Measurements from ENCODE around the gene STARD3. TPM values are rescaled to one million over a fixed set of nuclear protein-coding genes. Genes with fewer than 3 reads are reported as not detected.

STARD3 gene
- total and polyA plus RNA-seq, 2 donors = 18.2 to 69.4 TPM

GRCh38 chr17:39600288-39600996 is 36.5 kb upstream of the STARD3 start:
- WGBS = 5% methylated on average over 13 of the region's 13 CpGs
- peaks cover 4% of the 10 kb centered on the region for H3K4me1 ChIP-seq (ENCODE audit: insufficient read depth)

GRCh38 chr17:39600997-39601597 is 35.8 kb upstream of the STARD3 start:
- DNase-seq (ENCODE audit: extremely low spot score) = no peak
- Histone ChIP-seq H3K36me3 (ENCODE audit: insufficient read depth) (no peaks in the 10 kb centered on the region), H3K4me1 (ENCODE audit: insufficient read depth) (peaks cover 5% of the 10 kb centered on the region), H3K4me3 (ENCODE audit: low read depth, low read length) (no peak overlapping the region), H3K27ac (ENCODE audit: low read depth) (no peak overlapping the region)
- WGBS = 7% methylated on average over 21 of the region's 21 CpGs

More at GRCh38 chr17:39600288-39600996, 36.5 kb upstream of the STARD3 start:
- no peak overlapping the region for H3K4me3 ChIP-seq (ENCODE audit: low read depth, low read length)
- H3K27ac ChIP-seq (ENCODE audit: low read depth) = no peak overlapping the region
- no peak for DNase-seq (ENCODE audit: extremely low spot score)
- H3K36me3 ChIP-seq (ENCODE audit: insufficient read depth) = no peaks in the 10 kb centered on the region

DNA sequence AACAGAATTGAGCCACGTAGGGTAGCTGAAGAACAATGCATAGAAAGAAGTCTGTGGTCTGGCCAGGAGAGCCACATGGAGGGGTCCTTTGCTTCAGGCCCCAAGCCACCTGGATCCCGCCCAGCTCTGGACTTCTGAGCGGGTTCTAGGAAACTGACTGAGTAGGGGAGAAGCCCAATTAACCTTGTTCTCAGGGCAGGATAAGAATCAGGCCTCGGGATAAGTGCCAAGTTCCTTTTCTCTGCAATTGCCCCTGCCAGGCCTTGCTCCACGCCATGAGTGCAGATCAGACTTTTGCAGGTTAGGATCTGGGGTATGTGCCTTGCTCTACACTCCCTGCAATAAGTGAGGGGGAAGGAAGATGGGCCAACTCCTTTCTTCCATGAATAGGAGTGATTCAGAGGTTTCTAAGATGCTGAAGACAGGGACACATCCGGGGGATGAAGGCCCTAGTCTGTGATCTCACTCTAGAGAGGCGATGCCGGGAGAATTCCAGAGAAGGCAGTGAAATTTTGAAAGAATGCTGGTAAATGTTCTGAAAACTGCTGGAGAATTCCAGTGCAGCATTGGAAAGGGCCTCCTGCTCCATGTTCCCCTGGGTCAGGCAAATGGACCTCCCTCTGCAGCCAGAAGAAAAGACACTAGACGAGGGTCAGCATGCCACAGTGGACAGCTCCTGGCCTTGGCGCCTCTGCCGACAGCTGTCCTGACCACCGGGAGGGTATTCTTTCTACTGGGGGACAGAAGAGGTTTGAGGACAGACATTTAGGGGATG is 35.0 kb upstream of the STARD3 start:
- no peak overlapping the region for H3K4me3 ChIP-seq (ENCODE audit: low read depth, low read length)
- 30% methylated on average over 12 of the region's 12 CpGs for WGBS
- no peak overlapping the region for H3K27ac ChIP-seq (ENCODE audit: low read depth)
- peaks cover 10% of the 10 kb centered on the region for H3K4me1 ChIP-seq (ENCODE audit: insufficient read depth)
- no peaks in the 10 kb centered on the region for H3K36me3 ChIP-seq (ENCODE audit: insufficient read depth)
- DNase-seq (ENCODE audit: extremely low spot score) = no peak

DNA sequence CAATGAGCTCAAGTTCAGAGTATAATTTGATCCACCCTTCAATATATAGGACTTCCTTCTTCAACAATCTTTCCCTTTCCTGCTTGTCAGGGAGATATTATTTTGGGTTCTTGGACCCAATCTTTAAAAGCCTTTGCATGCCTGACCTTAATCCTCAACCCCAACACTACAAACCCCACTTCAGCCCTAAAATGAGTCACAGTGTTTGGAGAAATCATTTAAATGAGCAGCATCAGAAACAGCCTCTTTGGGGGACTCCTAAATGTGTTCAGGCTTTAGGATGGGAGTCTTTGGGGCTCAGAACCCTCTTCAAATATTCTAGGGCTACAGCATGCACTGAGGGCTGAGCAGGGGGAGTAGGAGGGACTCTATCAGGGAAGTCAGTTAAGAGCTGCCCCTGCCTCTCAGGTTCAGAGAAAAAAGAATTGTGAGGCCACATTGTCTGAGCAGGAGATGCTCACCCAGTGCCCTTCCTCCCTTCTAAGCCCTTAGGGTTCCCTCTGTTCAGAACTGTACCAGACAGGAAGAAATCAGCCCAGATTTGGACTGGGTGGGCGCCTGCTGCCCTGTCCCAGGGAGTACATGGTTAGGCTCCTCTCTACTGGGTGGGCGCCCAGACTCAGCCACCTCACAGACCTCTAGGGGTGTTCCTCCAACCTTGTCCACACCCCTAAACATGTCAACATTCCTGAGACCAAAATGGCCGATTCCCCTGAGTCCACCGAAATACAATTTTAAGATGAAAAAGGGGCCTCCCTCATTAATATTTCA is 34.2 kb upstream of the STARD3 start:
- peaks cover 10% of the 10 kb centered on the region for H3K4me1 ChIP-seq (ENCODE audit: insufficient read depth)

GRCh38 chr17:39603304-39604016 is 33.5 kb upstream of the STARD3 start:
- H3K4me3 ChIP-seq (ENCODE audit: low read depth, low read length) = no peak overlapping the region
- H3K27ac ChIP-seq (ENCODE audit: low read depth) = no peak overlapping the region
- no peaks in the 10 kb centered on the region for H3K36me3 ChIP-seq (ENCODE audit: insufficient read depth)
- peaks cover 10% of the 10 kb centered on the region for H3K4me1 ChIP-seq (ENCODE audit: insufficient read depth)
- DNase-seq (ENCODE audit: extremely low spot score) = no peak
- WGBS = 6% methylated on average over 14 of the region's 14 CpGs

More for the DNA sequence above, 34.2 kb upstream of the STARD3 start:
- DNase-seq (ENCODE audit: extremely low spot score) = no peak
- 26% methylated on average over 4 of the region's 4 CpGs for WGBS
- no peaks in the 10 kb centered on the region for H3K36me3 ChIP-seq (ENCODE audit: insufficient read depth)
- H3K27ac ChIP-seq (ENCODE audit: low read depth) = no peak overlapping the region
- no peak overlapping the region for H3K4me3 ChIP-seq (ENCODE audit: low read depth, low read length)

- no peak overlapping the region for H3K27ac ChIP-seq (ENCODE audit: low read depth)
- peaks cover 9% of the 10 kb centered on the region for H3K4me1 ChIP-seq (ENCODE audit: insufficient read depth)
- no peak overlapping the region for H3K4me3 ChIP-seq (ENCODE audit: low read depth, low read length)
- 4% methylated on average over 31 of the region's 31 CpGs for WGBS
- no peak for DNase-seq (ENCODE audit: extremely low spot score)
- H3K36me3 ChIP-seq (ENCODE audit: insufficient read depth) = no peaks in the 10 kb centered on the region
Measured at GRCh38 chr17:39604911-39605491, 31.9 kb upstream of the STARD3 start.

- no peak for DNase-seq (ENCODE audit: extremely low spot score)
- no peak overlapping the region for H3K27ac ChIP-seq (ENCODE audit: low read depth)
- H3K36me3 ChIP-seq (ENCODE audit: insufficient read depth) = no peaks in the 10 kb centered on the region
- WGBS = under 1% methylated on average over 102 of the region's 102 CpGs
- peaks cover 8% of the 10 kb centered on the region for H3K4me1 ChIP-seq (ENCODE audit: insufficient read depth)
- no peak overlapping the region for H3K4me3 ChIP-seq (ENCODE audit: low read depth, low read length)
Measured at GRCh38 chr17:39605492-39606433, 31.2 kb upstream of the STARD3 start.

- no peak for DNase-seq (ENCODE audit: extremely low spot score)
- Histone ChIP-seq H3K27ac (ENCODE audit: low read depth) (no peak overlapping the region), H3K36me3 (ENCODE audit: insufficient read depth) (no peaks in the 10 kb centered on the region), H3K4me1 (ENCODE audit: insufficient read depth) (peaks cover 8% of the 10 kb centered on the region), H3K4me3 (ENCODE audit: low read depth, low read length) (peak overlapping the region; percentile 15)
- under 1% methylated on average over 66 of the region's 66 CpGs for WGBS
Measured at GRCh38 chr17:39606434-39607056, 30.4 kb upstream of the STARD3 start.

DNA sequence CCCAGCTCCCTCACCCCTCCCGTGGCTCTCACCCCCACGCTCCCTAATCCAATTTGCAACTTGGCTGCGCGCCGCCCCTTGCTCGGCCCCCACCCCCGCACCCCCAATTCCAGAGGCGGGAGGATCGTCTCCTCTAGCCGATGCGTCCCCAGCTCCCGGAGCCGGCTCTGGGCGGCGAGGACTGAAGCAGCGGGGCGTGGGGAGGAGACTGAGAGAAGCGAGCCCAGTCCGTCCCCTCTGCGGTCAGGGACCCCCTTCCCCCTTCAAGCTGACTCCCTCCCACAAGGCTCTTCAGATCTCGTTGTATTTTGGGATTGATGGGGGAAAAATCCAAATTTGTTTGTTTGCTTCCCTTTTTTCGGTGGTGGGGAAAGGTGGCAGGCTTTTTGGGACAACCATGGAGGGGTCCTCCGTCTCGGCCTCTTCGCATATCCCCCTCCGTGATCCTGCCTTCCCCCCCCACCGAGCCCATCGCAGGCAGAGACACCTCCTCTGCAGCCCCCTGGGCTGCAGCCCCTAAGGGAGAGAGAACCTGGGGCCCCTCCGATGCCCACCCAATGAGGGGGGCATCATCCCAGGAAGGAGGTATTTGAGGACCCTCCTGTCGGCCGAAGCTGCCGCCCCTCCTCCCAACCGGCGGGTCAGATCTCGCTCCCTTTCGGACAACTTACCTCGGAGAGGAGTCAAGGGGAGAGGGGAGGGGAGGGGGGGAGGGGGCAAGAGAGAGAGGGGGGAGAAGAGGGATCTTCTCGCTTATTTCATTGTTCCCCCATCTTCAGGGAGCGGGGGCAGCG is 29.7 kb upstream of the STARD3 start:
- no peak for DNase-seq (ENCODE audit: extremely low spot score)
- H3K27ac ChIP-seq (ENCODE audit: low read depth) = no peak overlapping the region
- H3K4me1 ChIP-seq (ENCODE audit: insufficient read depth) = peaks cover 8% of the 10 kb centered on the region
- H3K4me3 ChIP-seq (ENCODE audit: low read depth, low read length) = peak overlapping the region; percentile 15
- 2% methylated on average over 40 of the region's 40 CpGs for WGBS
- H3K36me3 ChIP-seq (ENCODE audit: insufficient read depth) = no peaks in the 10 kb centered on the region

DNA sequence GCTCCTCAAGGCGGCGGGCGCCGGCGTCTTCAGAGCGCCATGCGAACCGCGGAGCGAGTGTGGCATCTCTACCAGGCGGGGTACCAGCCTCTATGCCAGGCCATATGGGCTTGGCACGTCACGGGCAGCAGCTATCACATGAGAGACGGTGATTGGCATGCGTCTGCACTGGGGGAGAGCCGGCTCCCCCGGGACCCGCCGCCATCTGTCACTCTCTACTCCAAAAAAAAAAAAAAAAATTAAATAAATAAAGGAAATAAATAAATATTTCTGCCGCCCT is 29.2 kb upstream of the STARD3 start, which contains the start of gene NEUROD2:
Gene NEUROD2 (minus strand): TSS at position 70 of the 280 bp plus-strand sequence. CDS start 1,321 bp downstream, outside the sequence.
- Histone ChIP-seq H3K4me3 (ENCODE audit: low read depth, low read length) (peak within 1 kb of the TSS; percentile 15), H3K36me3 (ENCODE audit: insufficient read depth) (no peaks in the 10 kb centered on the region), H3K27ac (ENCODE audit: low read depth) (no peak within 1 kb of the TSS), H3K4me1 (ENCODE audit: insufficient read depth) (peaks cover 8% of the 10 kb centered on the region)
- no peak for DNase-seq (ENCODE audit: extremely low spot score)
- 4% methylated on average over 20 of the region's 20 CpGs for WGBS

Measured in urinary bladder (tissue), 4 donors.